ENCODE measurements around the gene ATXN7L1.

The ATXN7L1 gene

GRCh38 chr7:105786520-105787470 is 89.6 kb downstream of the ATXN7L1 start:
- TF ChIP-seq, protein P1, sequence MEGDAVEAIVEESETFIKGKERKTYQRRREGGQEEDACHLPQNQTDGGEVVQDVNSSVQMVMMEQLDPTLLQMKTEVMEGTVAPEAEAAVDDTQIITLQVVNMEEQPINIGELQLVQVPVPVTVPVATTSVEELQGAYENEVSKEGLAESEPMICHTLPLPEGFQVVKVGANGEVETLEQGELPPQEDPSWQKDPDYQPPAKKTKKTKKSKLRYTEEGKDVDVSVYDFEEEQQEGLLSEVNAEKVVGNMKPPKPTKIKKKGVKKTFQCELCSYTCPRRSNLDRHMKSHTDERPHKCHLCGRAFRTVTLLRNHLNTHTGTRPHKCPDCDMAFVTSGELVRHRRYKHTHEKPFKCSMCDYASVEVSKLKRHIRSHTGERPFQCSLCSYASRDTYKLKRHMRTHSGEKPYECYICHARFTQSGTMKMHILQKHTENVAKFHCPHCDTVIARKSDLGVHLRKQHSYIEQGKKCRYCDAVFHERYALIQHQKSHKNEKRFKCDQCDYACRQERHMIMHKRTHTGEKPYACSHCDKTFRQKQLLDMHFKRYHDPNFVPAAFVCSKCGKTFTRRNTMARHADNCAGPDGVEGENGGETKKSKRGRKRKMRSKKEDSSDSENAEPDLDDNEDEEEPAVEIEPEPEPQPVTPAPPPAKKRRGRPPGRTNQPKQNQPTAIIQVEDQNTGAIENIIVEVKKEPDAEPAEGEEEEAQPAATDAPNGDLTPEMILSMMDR (IDR thresholded peaks at IDR 0.05; ENCODE audit: control extremely low read depth, extremely low read depth, low read depth, missing control alignments), result no peak
- ChIA-PET POLR2A (no interaction called here), CTCF (interaction anchor here (0.8 to 2.0 kb wide), 5 partner anchors 9 to 26 kb away, joined by 3 to 7 read pairs (median 4); no protein-coding TSS in a partner anchor)
- no peak for DNase-seq (ENCODE audit: extremely low spot score)

GRCh38 chr7:105782391-105783042 is 93.9 kb downstream of the ATXN7L1 start:
- CTCF ChIA-PET, result interaction anchor here (0.9 kb wide), 1 partner anchor 16 kb away, joined by 3 read pairs; no protein-coding TSS in a partner anchor
- TF ChIP-seq, protein P1 (IDR thresholded peaks at IDR 0.05; ENCODE audit: control extremely low read depth, extremely low read depth, low read depth, missing control alignments), result no peak
- POLR2A ChIA-PET, result no interaction called here
- no peak for DNase-seq (ENCODE audit: extremely low spot score)

DNA sequence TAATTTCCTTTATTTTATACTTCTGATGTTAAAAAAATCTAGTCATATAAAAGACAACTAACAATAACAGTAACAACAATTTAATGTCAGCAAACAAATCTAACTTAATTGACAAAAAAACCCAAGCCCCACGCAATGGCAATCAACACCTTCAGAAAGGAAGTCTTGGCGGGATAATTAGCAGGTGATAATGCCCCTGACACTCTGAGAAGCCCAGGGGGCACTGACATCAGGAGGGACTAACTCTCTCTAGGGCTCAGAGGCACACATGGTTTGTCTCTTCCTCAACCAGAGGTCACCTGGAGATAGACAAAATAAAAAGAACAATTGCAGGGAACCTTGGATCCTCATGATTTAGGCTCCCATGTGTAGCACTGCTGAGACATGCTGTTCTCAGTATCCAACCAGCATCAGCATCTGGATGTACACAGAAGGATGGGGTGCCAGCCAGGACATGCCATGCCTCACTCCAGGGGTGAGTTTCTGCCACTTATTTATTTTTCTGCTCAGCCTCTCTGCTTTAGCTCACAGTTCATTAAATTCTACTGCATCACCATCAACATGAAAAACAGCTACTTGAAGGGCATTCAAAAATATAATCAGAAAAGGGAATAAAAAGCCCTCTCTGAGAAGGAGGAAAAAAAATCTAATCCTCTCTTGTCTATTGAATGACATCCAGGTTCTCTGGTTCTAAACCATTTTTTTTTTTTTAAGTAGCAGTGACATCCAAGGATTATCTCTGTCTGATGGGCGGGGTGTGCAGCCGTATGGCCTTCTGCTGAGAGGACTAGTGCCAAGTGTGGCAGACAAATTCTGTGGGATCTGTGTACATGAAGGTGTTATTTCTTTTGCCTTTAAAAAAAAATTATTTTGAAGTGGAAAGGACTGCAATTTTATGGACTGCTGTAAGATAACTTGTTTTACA is 96.3 kb downstream of the ATXN7L1 start:
- ChIA-PET POLR2A (no interaction called here), CTCF (no interaction called here)
- TF ChIP-seq, protein P1 (IDR thresholded peaks at IDR 0.05; ENCODE audit: control extremely low read depth, extremely low read depth, low read depth, missing control alignments), result no peak
- DNase-seq (ENCODE audit: extremely low spot score), result no peak

DNA sequence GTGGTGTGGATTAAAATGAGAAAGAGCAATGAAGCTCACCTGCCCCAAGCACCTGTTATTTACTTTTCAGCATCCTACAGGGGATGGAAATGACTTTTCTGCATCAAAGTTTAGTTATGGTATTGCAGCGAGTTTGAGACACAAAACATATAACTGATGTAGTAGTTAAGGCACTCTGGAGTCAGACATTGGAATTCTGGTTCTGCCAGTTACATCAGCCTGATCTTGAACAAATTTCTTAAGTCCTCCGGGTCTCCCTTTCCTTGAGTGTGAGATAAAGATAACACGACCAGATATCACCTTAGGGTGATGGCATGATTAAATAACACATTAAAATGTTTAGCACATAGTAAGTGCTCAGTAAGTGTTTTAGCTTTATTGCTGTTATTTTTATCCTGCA is 97.4 kb downstream of the ATXN7L1 start:
- ChIA-PET CTCF (no interaction called here), POLR2A (no interaction called here)
- DNase-seq (ENCODE audit: extremely low spot score), result no peak
- TF ChIP-seq, protein P1 (IDR thresholded peaks at IDR 0.05; ENCODE audit: control extremely low read depth, extremely low read depth, low read depth, missing control alignments), result no peak

- TF ChIP-seq, protein P1 (IDR thresholded peaks at IDR 0.05; ENCODE audit: control extremely low read depth, extremely low read depth, low read depth, missing control alignments), result no peak
- POLR2A ChIA-PET, result no interaction called here
- CTCF ChIA-PET, result interaction anchor here (1.0 to 1.6 kb wide), 3 partner anchors 12 to 265 kb away, joined by 3 to 4 read pairs (median 3); no protein-coding TSS in a partner anchor
- no peak for DNase-seq (ENCODE audit: extremely low spot score)
These were observed 99.2 kb downstream of the ATXN7L1 start for GRCh38 chr7:105776986-105777910.

Measured in GM10248 (cell line).